Measurements from ENCODE around the gene ADGRB3. TPM values are rescaled to one million over a fixed set of nuclear protein-coding genes. Genes with fewer than 3 reads are reported as not detected.

The ADGRB3 gene
- total RNA-seq, 1 donor from 2014 or later: 1.5 TPM

DNA sequence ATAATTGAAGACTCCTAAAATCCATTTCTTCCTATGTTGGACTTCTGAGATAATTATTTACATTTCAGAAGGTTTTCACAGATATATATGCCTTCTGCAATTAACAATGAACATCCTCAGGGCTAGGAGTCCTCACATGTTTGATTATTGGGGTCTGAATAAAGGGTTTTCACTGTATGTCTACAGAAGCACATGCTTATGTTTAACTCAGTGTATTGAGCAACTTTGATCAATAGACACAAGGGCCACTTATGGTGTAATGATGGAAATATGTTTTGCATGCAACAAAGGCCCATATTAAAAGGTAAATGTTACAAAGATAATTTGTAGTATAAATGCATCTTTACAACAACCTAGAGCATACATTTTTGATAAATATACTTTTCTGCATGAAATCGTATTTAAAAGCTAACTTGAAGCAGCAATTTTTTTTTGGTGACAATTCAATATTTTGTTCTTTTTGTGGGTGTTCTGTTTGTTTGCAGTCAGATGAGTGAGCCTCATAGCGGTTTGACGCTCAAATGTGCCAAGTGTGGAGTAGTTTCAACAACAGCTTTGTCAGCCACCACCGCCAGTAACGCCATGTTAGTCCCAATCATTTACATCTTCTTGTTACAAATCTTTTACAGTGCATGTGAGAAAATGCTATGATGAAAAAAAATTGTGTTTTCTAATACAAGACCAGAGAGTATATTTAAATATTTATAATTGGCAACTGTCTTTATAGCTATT is 703.5 kb downstream of the ADGRB3 start:
- no peaks in the 10 kb centered on the region for H3K36me3 ChIP-seq
- H3K4me3 ChIP-seq: no peak overlapping the region
- no peak overlapping the region for H3K27ac ChIP-seq (replicated peaks)
- no peaks in the 10 kb centered on the region for H3K27me3 ChIP-seq (ENCODE audit: low read depth)
- no peaks in the 10 kb centered on the region for H3K4me1 ChIP-seq
- TF ChIP-seq, protein P1, sequence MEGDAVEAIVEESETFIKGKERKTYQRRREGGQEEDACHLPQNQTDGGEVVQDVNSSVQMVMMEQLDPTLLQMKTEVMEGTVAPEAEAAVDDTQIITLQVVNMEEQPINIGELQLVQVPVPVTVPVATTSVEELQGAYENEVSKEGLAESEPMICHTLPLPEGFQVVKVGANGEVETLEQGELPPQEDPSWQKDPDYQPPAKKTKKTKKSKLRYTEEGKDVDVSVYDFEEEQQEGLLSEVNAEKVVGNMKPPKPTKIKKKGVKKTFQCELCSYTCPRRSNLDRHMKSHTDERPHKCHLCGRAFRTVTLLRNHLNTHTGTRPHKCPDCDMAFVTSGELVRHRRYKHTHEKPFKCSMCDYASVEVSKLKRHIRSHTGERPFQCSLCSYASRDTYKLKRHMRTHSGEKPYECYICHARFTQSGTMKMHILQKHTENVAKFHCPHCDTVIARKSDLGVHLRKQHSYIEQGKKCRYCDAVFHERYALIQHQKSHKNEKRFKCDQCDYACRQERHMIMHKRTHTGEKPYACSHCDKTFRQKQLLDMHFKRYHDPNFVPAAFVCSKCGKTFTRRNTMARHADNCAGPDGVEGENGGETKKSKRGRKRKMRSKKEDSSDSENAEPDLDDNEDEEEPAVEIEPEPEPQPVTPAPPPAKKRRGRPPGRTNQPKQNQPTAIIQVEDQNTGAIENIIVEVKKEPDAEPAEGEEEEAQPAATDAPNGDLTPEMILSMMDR (IDR thresholded peaks at IDR 0.05; ENCODE audit: borderline replicate concordance): no peak
- H3K9me3 ChIP-seq (replicated peaks): no peaks in the 10 kb centered on the region
- DNase-seq: no peak
- intact Hi-C loops (cut with micrococcal nuclease): no loop called here

DNA sequence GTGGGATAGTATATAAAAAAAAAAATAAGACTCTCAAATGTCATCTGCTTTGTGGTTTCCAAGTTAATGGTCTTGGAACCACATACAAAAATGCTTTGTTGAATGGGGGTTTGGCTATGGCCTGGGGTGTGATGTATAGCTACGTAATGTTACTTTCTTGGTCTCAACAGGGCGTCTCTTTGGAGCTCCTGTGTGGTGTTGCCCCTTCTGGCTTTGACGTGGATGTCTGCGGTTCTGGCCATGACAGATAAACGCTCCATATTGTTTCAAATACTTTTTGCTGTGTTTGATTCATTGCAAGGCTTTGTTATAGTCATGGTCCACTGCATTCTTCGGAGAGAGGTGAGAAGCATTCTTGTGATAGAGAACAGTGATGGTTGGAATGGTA is 704.1 kb downstream of the ADGRB3 start:
- no peak for DNase-seq
- H3K27ac ChIP-seq (replicated peaks): no peak overlapping the region
- intact Hi-C loops (cut with micrococcal nuclease): no loop called here
- TF ChIP-seq, protein P1 (IDR thresholded peaks at IDR 0.05; ENCODE audit: borderline replicate concordance): no peak
- no peak overlapping the region for H3K4me3 ChIP-seq
- no peaks in the 10 kb centered on the region for H3K9me3 ChIP-seq (replicated peaks)
- no peaks in the 10 kb centered on the region for H3K4me1 ChIP-seq
- no peaks in the 10 kb centered on the region for H3K36me3 ChIP-seq
- H3K27me3 ChIP-seq (ENCODE audit: low read depth): no peaks in the 10 kb centered on the region

DNA sequence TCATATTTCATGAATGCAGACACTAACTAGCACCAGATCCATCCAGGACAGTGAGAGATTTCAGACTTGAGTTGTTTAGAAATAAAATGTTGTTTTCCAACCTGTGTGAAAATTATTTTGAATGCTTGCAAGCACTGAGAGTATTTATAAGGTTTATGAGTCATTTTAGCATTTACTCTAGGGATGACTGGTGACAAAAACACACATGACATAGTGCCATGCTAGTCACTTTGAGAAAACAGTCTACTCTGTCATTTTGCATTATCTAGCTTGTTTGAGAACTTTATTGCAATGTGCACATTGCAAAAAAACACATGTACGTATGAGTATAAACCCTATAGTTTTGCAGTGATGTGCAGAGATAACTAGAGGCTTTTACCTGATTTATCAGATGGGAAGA is 705.1 kb downstream of the ADGRB3 start:
- H3K27ac ChIP-seq (replicated peaks): no peak overlapping the region
- H3K9me3 ChIP-seq (replicated peaks): no peaks in the 10 kb centered on the region
- no peak for DNase-seq
- TF ChIP-seq, protein P1 (IDR thresholded peaks at IDR 0.05; ENCODE audit: borderline replicate concordance): no peak
- no peaks in the 10 kb centered on the region for H3K27me3 ChIP-seq (ENCODE audit: low read depth)
- intact Hi-C loops (cut with micrococcal nuclease): no loop called here
- H3K4me1 ChIP-seq: no peaks in the 10 kb centered on the region
- H3K36me3 ChIP-seq: no peaks in the 10 kb centered on the region
- H3K4me3 ChIP-seq: no peak overlapping the region

DNA sequence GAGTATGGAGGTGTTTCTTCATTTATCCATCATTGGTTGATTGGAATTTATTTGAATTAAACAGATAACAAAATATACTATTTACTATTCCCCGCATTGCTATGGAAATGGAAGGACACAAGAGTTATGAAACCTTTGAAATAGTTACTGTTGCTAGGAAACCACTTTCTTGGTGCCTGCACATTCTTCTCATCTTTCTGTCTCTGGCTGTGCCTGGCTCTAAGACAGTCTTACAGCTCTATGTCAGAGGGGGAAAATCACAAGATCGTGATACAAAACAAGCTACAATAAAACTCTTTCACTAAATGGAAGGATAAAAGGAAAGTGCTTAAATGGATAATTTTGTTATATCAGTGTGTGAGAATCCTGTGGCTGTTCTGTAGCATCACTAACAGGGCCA is 708.8 kb downstream of the ADGRB3 start:
- no peaks in the 10 kb centered on the region for H3K36me3 ChIP-seq
- no peaks in the 10 kb centered on the region for H3K4me1 ChIP-seq
- no peak overlapping the region for H3K27ac ChIP-seq (replicated peaks)
- H3K4me3 ChIP-seq: no peak overlapping the region
- no peak for DNase-seq
- H3K27me3 ChIP-seq (ENCODE audit: low read depth): no peaks in the 10 kb centered on the region
- H3K9me3 ChIP-seq (replicated peaks): peaks cover 13% of the 10 kb centered on the region
- intact Hi-C loops (cut with micrococcal nuclease): no loop called here
- TF ChIP-seq, protein P1 (IDR thresholded peaks at IDR 0.05; ENCODE audit: borderline replicate concordance): no peak

DNA sequence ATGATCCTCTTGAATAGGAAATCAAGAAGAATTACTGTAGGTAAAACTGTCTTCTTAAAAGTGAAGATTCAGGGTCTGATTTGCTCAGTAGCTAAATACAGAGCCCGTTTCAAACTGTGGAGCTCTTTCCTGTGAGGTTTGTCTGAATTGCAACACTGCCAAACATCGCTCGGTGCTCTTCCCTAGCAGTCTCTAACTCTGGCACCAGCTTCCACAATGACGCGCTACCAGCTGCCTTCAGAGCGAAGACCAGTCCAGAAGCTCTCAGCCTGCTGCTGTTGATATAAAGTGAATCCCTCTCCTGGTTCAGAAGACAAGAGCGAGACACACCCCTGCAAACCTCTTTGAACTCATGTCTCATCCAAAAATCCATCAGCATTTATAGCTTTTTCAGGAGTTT is 714.7 kb downstream of the ADGRB3 start:
- no peaks in the 10 kb centered on the region for H3K4me1 ChIP-seq

More for the DNA sequence above, 714.7 kb downstream of the ADGRB3 start:
- Histone ChIP-seq H3K27ac (replicated peaks) (no peak overlapping the region), H3K4me3 (no peak overlapping the region), H3K36me3 (no peaks in the 10 kb centered on the region), H3K9me3 (replicated peaks) (peaks cover 13% of the 10 kb centered on the region), H3K27me3 (ENCODE audit: low read depth) (no peaks in the 10 kb centered on the region)
- TF ChIP-seq, protein P1 (IDR thresholded peaks at IDR 0.05; ENCODE audit: borderline replicate concordance): no peak
- DNase-seq: peak; percentile 49
- intact Hi-C loops (cut with micrococcal nuclease): no loop called here
